Ovary (tissue), 3 donors: ENCODE data around the gene CDCA4.

Experiments used
- CTCF ChIP-seq, 3 donors: fragments of 450-650 bp in 2 of 3; fragments of 200-600 bp in 1 of 3; IDR thresholded peaks; one replicate each; pipeline versions ENCODE4 v1.5.1 to v1.8.0; 2016 to 2022; ENCODE audit warnings: antibody characterized with exemption in 3 of 3, mild to moderate bottlenecking in 1 of 3
- EP300 ChIP-seq: sonication (generic); formaldehyde crosslinking; IDR thresholded peaks from one replicate; pipeline ENCODE4 v1.6.1; 2017; ENCODE audit warnings: antibody characterized with exemption
- POLR2A ChIP-seq: fragments of 450-650 bp; IDR thresholded peaks from one replicate; pipeline ENCODE4 v1.6.1; 2017; ENCODE audit warnings: antibody characterized with exemption, mild to moderate bottlenecking, moderate library complexity
- donor health status: DM: no; HTN: no; CAD: no.

GRCh38 chr14:105063056-105063455 lies 42.2 kb upstream of the CDCA4 start:
- TF ChIP-seq CTCF (IDR thresholded peaks at IDR 0.05) (no peak), EP300 (no peak), POLR2A (no peak)
